Prostate gland (tissue), 2 donors: ENCODE data around the gene NDUFA3. TPM values are rescaled to one million over a fixed set of nuclear protein-coding genes. Genes with fewer than 3 reads are reported as not detected.
"Not testable (repeated sequence)": the region's sequence is repeated elsewhere in the genome, so short reads cannot be mapped to it uniquely, and the experiment has no call there.

ENCODE experiments used
- DNase-seq: peaks from one replicate; pipeline ENCODE4 v3.0.0-alpha.2; 2019; ENCODE audit warnings: low spot score
- H3K27ac ChIP-seq, 2 donors: fragments of 200-600 bp; sonication (generic); 2 replicates each; pipeline ENCODE4 v1.5.1; 2017 to 2019
- H3K27me3 ChIP-seq: fragments of 200-600 bp; sonication (generic); replicated peaks from 2 replicates; pipeline ENCODE4 v1.5.1; 2019; ENCODE audit not compliant: insufficient read depth
- H3K36me3 ChIP-seq, 2 donors: fragments of 200-600 bp; sonication (generic); 1 replicate in 1 of 2; 2 replicates in 1 of 2; pipeline versions ENCODE4 v1.5.1 to v1.8.1; 2017 to 2019
- H3K4me1 ChIP-seq: fragments of 200-600 bp; sonication (generic); replicated peaks from 2 replicates; pipeline ENCODE4 v1.5.1; 2019
- H3K4me3 ChIP-seq, 2 donors: fragments of 200-600 bp; sonication (generic); 2 replicates each; pipeline ENCODE4 v1.5.1; 2017 to 2019
- H3K9me3 ChIP-seq: fragments of 200-600 bp; sonication (generic); 2 replicates; pipeline ENCODE4 v1.5.1; 2017
- POLR2A ChIP-seq: fragments of 450-650 bp; IDR thresholded peaks from one replicate; pipeline ENCODE4 v1.6.1; 2016; ENCODE audit warnings: antibody characterized with exemption, mild to moderate bottlenecking
- POLR2AphosphoS5 ChIP-seq: sonication (generic); formaldehyde crosslinking; IDR thresholded peaks from one replicate; pipeline ENCODE4 v1.6.1; 2017; ENCODE audit warnings: antibody characterized with exemption
- WGBS: methylation state at CpG from one replicate; pipeline ENCODE4 v1.1.5; 2018; 5-methylcytosine and 5-hydroxymethylcytosine counted together
- intact Hi-C: fragments of 100-400 bp; cut with DNase I; formaldehyde crosslinking; loops from one replicate; pipeline ENCODE4 v1.14.2; 2022
- total RNA-seq, 2 donors: library from RNA; depleted of rRNA; stranded (reverse); fragments of >200 nt; gene quantifications; one replicate each; pipeline ENCODE4 v1.1.0, GENCODE V29; 2016
- TF ChIP-seq, protein P1 (sequence below), 4 experiments: fragments of 200-600 bp in 2 of 4; fragments of 450-650 bp in 2 of 4; sonication (generic) in 2 of 4; IDR thresholded peaks; 1 replicate in 3 of 4; 2 replicates in 1 of 4; pipeline ENCODE4 v1.5.1; 2016 to 2019; ENCODE audit warnings: antibody characterized with exemption in 4 of 4, mild to moderate bottlenecking in 2 of 4, moderate library complexity in 2 of 4

NDUFA3 gene
- total RNA-seq, 2 donors from 2014 or later = 39.4 to 48.5 TPM

DNA sequence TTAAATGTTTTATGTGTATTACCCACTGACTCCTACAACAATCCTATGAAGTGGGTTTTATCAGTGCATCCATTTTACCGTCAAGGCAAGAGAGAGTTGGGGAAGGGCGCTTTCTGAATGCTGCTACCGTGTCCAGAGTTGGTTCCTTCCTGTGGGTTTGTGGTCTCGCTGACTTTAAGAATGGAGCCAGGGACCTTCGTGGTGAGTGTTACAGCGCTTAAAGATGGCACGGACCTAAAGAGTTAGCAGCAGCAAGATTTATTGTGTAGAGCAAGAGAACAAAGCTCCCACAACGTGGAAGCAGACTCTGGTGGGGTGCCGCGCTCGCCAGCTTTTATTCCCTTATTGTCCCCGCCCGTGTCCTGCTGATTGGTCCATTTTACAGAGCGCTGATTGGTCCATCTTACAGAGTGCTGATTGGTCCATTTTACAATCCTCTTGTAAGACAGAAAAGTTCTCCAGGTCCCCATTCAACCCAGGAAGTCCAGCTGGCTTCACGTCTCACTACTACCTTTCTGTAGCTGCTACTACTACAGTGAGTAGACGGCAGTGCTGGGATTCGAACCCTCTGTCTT is 8.1 kb upstream of the NDUFA3 start:
- Histone ChIP-seq H3K27me3 (no peaks in the 10 kb centered on the region), H3K4me3 (no peak overlapping the region), H3K27ac (no peak overlapping the region), H3K4me1 (no peaks in the 10 kb centered on the region), H3K36me3 (no peaks in the 10 kb centered on the region), H3K9me3 (no peaks in the 10 kb centered on the region)
- intact Hi-C loops = no loop called here
- WGBS = 85% methylated on average over 17 of the region's 17 CpGs
- no peak for TF ChIP-seq POLR2A
- TF ChIP-seq, protein P1, sequence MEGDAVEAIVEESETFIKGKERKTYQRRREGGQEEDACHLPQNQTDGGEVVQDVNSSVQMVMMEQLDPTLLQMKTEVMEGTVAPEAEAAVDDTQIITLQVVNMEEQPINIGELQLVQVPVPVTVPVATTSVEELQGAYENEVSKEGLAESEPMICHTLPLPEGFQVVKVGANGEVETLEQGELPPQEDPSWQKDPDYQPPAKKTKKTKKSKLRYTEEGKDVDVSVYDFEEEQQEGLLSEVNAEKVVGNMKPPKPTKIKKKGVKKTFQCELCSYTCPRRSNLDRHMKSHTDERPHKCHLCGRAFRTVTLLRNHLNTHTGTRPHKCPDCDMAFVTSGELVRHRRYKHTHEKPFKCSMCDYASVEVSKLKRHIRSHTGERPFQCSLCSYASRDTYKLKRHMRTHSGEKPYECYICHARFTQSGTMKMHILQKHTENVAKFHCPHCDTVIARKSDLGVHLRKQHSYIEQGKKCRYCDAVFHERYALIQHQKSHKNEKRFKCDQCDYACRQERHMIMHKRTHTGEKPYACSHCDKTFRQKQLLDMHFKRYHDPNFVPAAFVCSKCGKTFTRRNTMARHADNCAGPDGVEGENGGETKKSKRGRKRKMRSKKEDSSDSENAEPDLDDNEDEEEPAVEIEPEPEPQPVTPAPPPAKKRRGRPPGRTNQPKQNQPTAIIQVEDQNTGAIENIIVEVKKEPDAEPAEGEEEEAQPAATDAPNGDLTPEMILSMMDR (IDR thresholded peaks at IDR 0.05) = no peak
- TF ChIP-seq POLR2AphosphoS5 = no peak
- DNase-seq = no peak

GRCh38 chr19:54095136-54095858 is 7.4 kb upstream of the NDUFA3 start:
- Histone ChIP-seq H3K4me1 (no peaks in the 10 kb centered on the region), H3K9me3 (no peaks in the 10 kb centered on the region), H3K36me3 (no peaks in the 10 kb centered on the region), H3K27me3 (no peaks in the 10 kb centered on the region), H3K27ac (peak overlapping the region in 1 of 2 donors; percentile 43), H3K4me3 (peak overlapping the region; percentile 17 to 37)
- 77% methylated on average over 18 of the region's 22 CpGs for WGBS
- DNase-seq = no peak
- intact Hi-C loops = no loop called here
- TF ChIP-seq POLR2A (no peak), POLR2AphosphoS5 (no peak)
- TF ChIP-seq, protein P1 (IDR thresholded peaks at IDR 0.05) = no peak

GRCh38 chr19:54095859-54096616 is 6.6 kb upstream of the NDUFA3 start:
- intact Hi-C loops, H3K36me3 ChIP-seq, H3K4me1 ChIP-seq, H3K9me3 ChIP-seq, H3K27me3 ChIP-seq: not testable (repeated sequence)
- DNase-seq = peak; percentile 39
- WGBS = 1% methylated on average over 44 of the region's 46 CpGs
- Histone ChIP-seq H3K4me3 (peak overlapping the region; percentile 17 to 37), H3K27ac (peak overlapping the region in 1 of 2 donors; percentile 43)

- Histone ChIP-seq H3K27ac (peak overlapping the region; percentile 9 to 47), H3K4me3 (peak overlapping the region in 1 of 2 donors; percentile 10), H3K36me3 (no peaks in the 10 kb centered on the region), H3K9me3 (no peaks in the 10 kb centered on the region), H3K4me1 (no peaks in the 10 kb centered on the region), H3K27me3 (no peaks in the 10 kb centered on the region)
- no peak for DNase-seq
- 9% methylated on average over 11 of the region's 14 CpGs for WGBS
- intact Hi-C loops = no loop called here
- TF ChIP-seq, protein P1 (IDR thresholded peaks at IDR 0.05) = no peak
- TF ChIP-seq POLR2A (no peak), POLR2AphosphoS5 (no peak)
Observed at GRCh38 chr19:54096617-54097106, 6.0 kb upstream of the NDUFA3 start.

- intact Hi-C loops = no loop called here
- Histone ChIP-seq H3K4me1 (peaks cover 3% of the 10 kb centered on the region), H3K27ac (no peak overlapping the region), H3K36me3 (no peaks in the 10 kb centered on the region), H3K9me3 (no peaks in the 10 kb centered on the region), H3K4me3 (no peak overlapping the region), H3K27me3 (no peaks in the 10 kb centered on the region)
- WGBS = 88% methylated on average over 12 of the region's 12 CpGs
- TF ChIP-seq POLR2A (no peak), POLR2AphosphoS5 (no peak)
- TF ChIP-seq, protein P1 (IDR thresholded peaks at IDR 0.05) = no peak
- no peak for DNase-seq
Observed at GRCh38 chr19:54099190-54099902, 3.3 kb upstream of the NDUFA3 start.

DNA sequence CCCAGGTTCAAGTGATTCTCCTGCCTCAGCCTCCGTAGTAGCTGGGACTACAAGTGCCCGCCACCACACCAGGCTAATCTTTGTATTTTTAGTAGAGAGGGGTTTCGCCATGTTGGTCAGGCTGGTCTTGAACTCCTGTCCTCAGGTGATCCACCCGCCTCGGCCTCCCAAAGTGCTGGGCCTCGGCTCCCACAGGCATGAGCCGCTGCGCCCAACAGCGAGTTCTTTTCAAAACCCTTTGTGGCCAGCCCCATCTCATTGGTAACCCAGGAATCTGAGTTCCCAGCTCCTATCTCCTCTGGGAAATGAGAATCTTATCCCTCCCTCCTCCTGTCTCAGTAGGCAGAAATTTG is 2.8 kb upstream of the NDUFA3 start:
- H3K9me3 ChIP-seq, H3K27ac ChIP-seq, H3K4me1 ChIP-seq, H3K36me3 ChIP-seq, H3K4me3 ChIP-seq, intact Hi-C loops, H3K27me3 ChIP-seq, DNase-seq: not testable (repeated sequence)
- WGBS = 85% methylated on average over 9 of the region's 9 CpGs
